SK-N-SH treated with all-trans-retinoic acid at 6 μM for 48 hours (cell line): ENCODE measurements around the gene GALNT5.

Experiments used
- ARNTL ChIP-seq: fragments of 450-650 bp; formaldehyde crosslinking; IDR thresholded peaks from 2 replicates; pipeline ENCODE4 v1.5.0; 2020; ENCODE audit warnings: low read depth, mild to moderate bottlenecking, moderate library complexity, borderline replicate concordance
- CREB5 ChIP-seq: fragments of 250-450 bp; sonication (Bioruptor Pico); IDR thresholded peaks from 2 replicates; pipeline ENCODE4 v1.5.1; 2020; ENCODE audit warnings: low read depth, mild to moderate bottlenecking, moderate library complexity
- CSDC2 ChIP-seq: fragments of 250-450 bp; sonication (Bioruptor Pico); IDR thresholded peaks from 2 replicates; pipeline ENCODE4 v1.5.0; 2020; ENCODE audit warnings: mild to moderate bottlenecking, moderate library complexity
- CSRNP3 ChIP-seq: fragments of 250-450 bp; sonication (Bioruptor Pico); IDR thresholded peaks from 2 replicates; pipeline ENCODE4 v1.5.1; 2021; ENCODE audit warnings: mild to moderate bottlenecking, moderate library complexity
- PATZ1 ChIP-seq: fragments of 250-450 bp; sonication (Bioruptor Pico); IDR thresholded peaks from 2 replicates; pipeline ENCODE4 v1.8.0; 2020; ENCODE audit warnings: mild to moderate bottlenecking, moderate library complexity, borderline replicate concordance
- POU6F1 ChIP-seq: fragments of 250-450 bp; sonication (Bioruptor Pico); IDR thresholded peaks from 2 replicates; pipeline ENCODE4 v1.8.0; 2021; ENCODE audit warnings: low read depth, mild to moderate bottlenecking, moderate library complexity, borderline replicate concordance
- SNAI2 ChIP-seq: fragments of 250-450 bp; sonication (Bioruptor Pico); IDR thresholded peaks from 2 replicates; pipeline ENCODE4 v1.5.0; 2020; ENCODE audit warnings: mild to moderate bottlenecking, moderate library complexity
- ZFP30 ChIP-seq: fragments of 450-650 bp; formaldehyde crosslinking; IDR thresholded peaks from 2 replicates; pipeline ENCODE4 v1.5.0; 2022; ENCODE audit warnings: mild to moderate bottlenecking, moderate library complexity
- ZNF70 ChIP-seq: fragments of 450-650 bp; formaldehyde crosslinking; IDR thresholded peaks from 2 replicates; pipeline ENCODE4 v1.5.0; 2020; ENCODE audit warnings: mild to moderate bottlenecking, moderate library complexity
- ZNF8 ChIP-seq: fragments of 450-650 bp; formaldehyde crosslinking; IDR thresholded peaks from 2 replicates; pipeline ENCODE4 v1.5.0; 2020; ENCODE audit warnings: mild to moderate bottlenecking, moderate library complexity

- TF ChIP-seq CREB5 (no peak), CSRNP3 (CRISPR knock-in tag) (no peak), ZNF8 (CRISPR knock-in tag) (no peak), CSDC2 (CRISPR knock-in tag) (no peak), PATZ1 (CRISPR knock-in tag) (no peak), ZFP30 (CRISPR knock-in tag) (no peak), SNAI2 (no peak), ARNTL (CRISPR knock-in tag) (no peak), ZNF70 (CRISPR knock-in tag) (no peak), POU6F1 (CRISPR knock-in tag) (no peak)
These were observed 29.9 kb upstream of the GALNT5 start for GRCh38 chr2:157227592-157227991.
